Measurements from ENCODE around the gene KDM4C. TPM values are rescaled to one million over a fixed set of nuclear protein-coding genes. Genes with fewer than 3 reads are reported as not detected.

Gene KDM4C
- total RNA-seq, 4 donors from 2014 or later, result 75.0 to 95.9 (median 88.9) TPM

GRCh38 chr9:7103367-7103766, 345.6 kb downstream of the KDM4C start:
- H3K36me3 ChIP-seq, result no peaks in the 10 kb centered on the region
- no peaks in the 10 kb centered on the region for H3K27me3 ChIP-seq
- no peaks in the 10 kb centered on the region for H3K4me1 ChIP-seq
- TF ChIP-seq POLR2AphosphoS5 (IDR thresholded peaks at IDR 0.05), result no peak
- TF ChIP-seq, protein P1, sequence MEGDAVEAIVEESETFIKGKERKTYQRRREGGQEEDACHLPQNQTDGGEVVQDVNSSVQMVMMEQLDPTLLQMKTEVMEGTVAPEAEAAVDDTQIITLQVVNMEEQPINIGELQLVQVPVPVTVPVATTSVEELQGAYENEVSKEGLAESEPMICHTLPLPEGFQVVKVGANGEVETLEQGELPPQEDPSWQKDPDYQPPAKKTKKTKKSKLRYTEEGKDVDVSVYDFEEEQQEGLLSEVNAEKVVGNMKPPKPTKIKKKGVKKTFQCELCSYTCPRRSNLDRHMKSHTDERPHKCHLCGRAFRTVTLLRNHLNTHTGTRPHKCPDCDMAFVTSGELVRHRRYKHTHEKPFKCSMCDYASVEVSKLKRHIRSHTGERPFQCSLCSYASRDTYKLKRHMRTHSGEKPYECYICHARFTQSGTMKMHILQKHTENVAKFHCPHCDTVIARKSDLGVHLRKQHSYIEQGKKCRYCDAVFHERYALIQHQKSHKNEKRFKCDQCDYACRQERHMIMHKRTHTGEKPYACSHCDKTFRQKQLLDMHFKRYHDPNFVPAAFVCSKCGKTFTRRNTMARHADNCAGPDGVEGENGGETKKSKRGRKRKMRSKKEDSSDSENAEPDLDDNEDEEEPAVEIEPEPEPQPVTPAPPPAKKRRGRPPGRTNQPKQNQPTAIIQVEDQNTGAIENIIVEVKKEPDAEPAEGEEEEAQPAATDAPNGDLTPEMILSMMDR (IDR thresholded peaks at IDR 0.05), result no peak
- TF ChIP-seq EP300 (IDR thresholded peaks at IDR 0.05; ENCODE audit: low read depth), result no peak
- no peak for TF ChIP-seq POLR2A (IDR thresholded peaks at IDR 0.05)
- no peaks in the 10 kb centered on the region for H3K9me3 ChIP-seq
- WGBS, 2 donors (ENCODE audit: low coverage in 1 of 2), result 93 to 94% methylated on average over 3 to 7 of the region's 7 CpGs
- in situ Hi-C loops (cut with MboI; ENCODE audit: low pct_ligation_motif_present in 1 of 4, low pct_unique_long_range_greater_than_20kb in 1 of 4, low sequenced_read_pairs in 3 of 4) (no loop called here), intact Hi-C loops (cut with DNase I; ENCODE audit: low total_unique reads) (no loop called here)
- H3K27ac ChIP-seq, result no peak overlapping the region
- H3K4me3 ChIP-seq, result no peak overlapping the region
- no peak for DNase-seq

GRCh38 chr9:7103771-7104170, 346.0 kb downstream of the KDM4C start:
- H3K4me1 ChIP-seq, result no peaks in the 10 kb centered on the region
- H3K4me3 ChIP-seq, result no peak overlapping the region
- DNase-seq, result no peak
- 83% methylated on average over 6 of the region's 6 CpGs; no CpG with 5 or more reads in 1 of the 2 donors for WGBS, 2 donors (ENCODE audit: low coverage in 1 of 2)
- TF ChIP-seq POLR2A (IDR thresholded peaks at IDR 0.05), result no peak
- TF ChIP-seq, protein P1 (IDR thresholded peaks at IDR 0.05), result no peak
- no peak for TF ChIP-seq EP300 (IDR thresholded peaks at IDR 0.05; ENCODE audit: low read depth)
- no peak for TF ChIP-seq POLR2AphosphoS5 (IDR thresholded peaks at IDR 0.05)
- H3K27ac ChIP-seq, result no peak overlapping the region
- no peaks in the 10 kb centered on the region for H3K9me3 ChIP-seq
- in situ Hi-C loops (cut with MboI; ENCODE audit: low pct_ligation_motif_present in 1 of 4, low pct_unique_long_range_greater_than_20kb in 1 of 4, low sequenced_read_pairs in 3 of 4), result no loop called here
- no peaks in the 10 kb centered on the region for H3K36me3 ChIP-seq
- intact Hi-C loops (cut with DNase I; ENCODE audit: low total_unique reads), result no loop called here
- H3K27me3 ChIP-seq, result no peaks in the 10 kb centered on the region

DNA sequence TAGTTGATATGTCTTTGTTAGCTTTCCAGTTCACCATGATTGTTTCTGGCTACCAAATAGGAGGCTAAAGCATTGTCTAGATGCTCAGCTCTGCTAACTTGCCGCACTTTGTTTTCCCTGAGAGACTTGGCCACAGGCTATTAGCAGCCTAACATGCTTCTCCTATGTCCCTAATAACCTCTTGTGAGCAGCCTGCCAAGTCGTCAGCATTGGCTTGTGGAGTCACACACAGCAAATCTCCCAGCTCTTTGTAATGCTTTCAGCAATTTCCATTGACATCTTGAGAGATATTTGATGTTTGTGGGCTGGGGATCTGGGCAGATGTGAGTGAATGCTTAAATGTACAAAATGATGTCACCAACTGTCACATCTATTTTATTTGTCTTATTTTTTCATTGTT, 346.9 kb downstream of the KDM4C start:
- Histone ChIP-seq H3K9me3 (no peaks in the 10 kb centered on the region), H3K27me3 (no peaks in the 10 kb centered on the region), H3K4me1 (no peaks in the 10 kb centered on the region), H3K27ac (no peak overlapping the region), H3K4me3 (no peak overlapping the region), H3K36me3 (no peaks in the 10 kb centered on the region)
- WGBS, 2 donors (ENCODE audit: low coverage in 1 of 2), result 96% methylated on average over 2 of the region's 2 CpGs; no CpG with 5 or more reads in 1 of the 2 donors
- in situ Hi-C loops (cut with MboI; ENCODE audit: low pct_ligation_motif_present in 1 of 4, low pct_unique_long_range_greater_than_20kb in 1 of 4, low sequenced_read_pairs in 3 of 4) (no loop called here), intact Hi-C loops (cut with DNase I; ENCODE audit: low total_unique reads) (no loop called here)
- no peak for DNase-seq
- TF ChIP-seq POLR2A (IDR thresholded peaks at IDR 0.05) (no peak), POLR2AphosphoS5 (IDR thresholded peaks at IDR 0.05) (no peak), EP300 (IDR thresholded peaks at IDR 0.05; ENCODE audit: low read depth) (no peak)
- TF ChIP-seq, protein P1 (IDR thresholded peaks at IDR 0.05), result no peak

DNA sequence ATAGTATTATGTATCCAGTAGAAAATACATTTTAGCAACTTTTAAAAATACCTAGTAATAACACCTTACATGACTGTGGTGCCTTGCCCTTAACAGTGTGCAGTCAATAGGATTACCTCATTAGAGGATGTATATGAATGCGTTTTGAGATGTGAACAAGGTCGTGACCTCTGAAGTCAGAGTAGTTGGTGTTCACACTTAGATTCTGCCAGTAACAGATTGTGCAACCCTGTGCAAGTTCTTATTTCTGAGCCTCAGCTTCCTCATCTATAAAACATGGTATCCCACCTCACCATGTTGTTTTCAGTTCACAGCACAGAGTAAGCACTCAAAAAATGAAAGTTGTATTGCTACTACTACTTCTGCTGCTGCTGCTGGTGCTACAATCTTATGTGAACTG, 347.3 kb downstream of the KDM4C start:
- no peaks in the 10 kb centered on the region for H3K4me1 ChIP-seq
- intact Hi-C loops (cut with DNase I; ENCODE audit: low total_unique reads) (no loop called here), in situ Hi-C loops (cut with MboI; ENCODE audit: low pct_ligation_motif_present in 1 of 4, low pct_unique_long_range_greater_than_20kb in 1 of 4, low sequenced_read_pairs in 3 of 4) (no loop called here)
- H3K36me3 ChIP-seq, result no peaks in the 10 kb centered on the region
- no peaks in the 10 kb centered on the region for H3K27me3 ChIP-seq
- H3K9me3 ChIP-seq, result no peaks in the 10 kb centered on the region
- DNase-seq, result no peak
- WGBS, 2 donors (ENCODE audit: low coverage in 1 of 2), result 83 to 84% methylated on average over 2 of the region's 2 CpGs
- no peak overlapping the region for H3K4me3 ChIP-seq
- no peak overlapping the region for H3K27ac ChIP-seq
- TF ChIP-seq EP300 (IDR thresholded peaks at IDR 0.05; ENCODE audit: low read depth) (no peak), POLR2A (IDR thresholded peaks at IDR 0.05) (no peak), POLR2AphosphoS5 (IDR thresholded peaks at IDR 0.05) (no peak)
- TF ChIP-seq, protein P1 (IDR thresholded peaks at IDR 0.05), result no peak
